ENCODE measurements around the gene TSR3.

The TSR3 gene

DNA sequence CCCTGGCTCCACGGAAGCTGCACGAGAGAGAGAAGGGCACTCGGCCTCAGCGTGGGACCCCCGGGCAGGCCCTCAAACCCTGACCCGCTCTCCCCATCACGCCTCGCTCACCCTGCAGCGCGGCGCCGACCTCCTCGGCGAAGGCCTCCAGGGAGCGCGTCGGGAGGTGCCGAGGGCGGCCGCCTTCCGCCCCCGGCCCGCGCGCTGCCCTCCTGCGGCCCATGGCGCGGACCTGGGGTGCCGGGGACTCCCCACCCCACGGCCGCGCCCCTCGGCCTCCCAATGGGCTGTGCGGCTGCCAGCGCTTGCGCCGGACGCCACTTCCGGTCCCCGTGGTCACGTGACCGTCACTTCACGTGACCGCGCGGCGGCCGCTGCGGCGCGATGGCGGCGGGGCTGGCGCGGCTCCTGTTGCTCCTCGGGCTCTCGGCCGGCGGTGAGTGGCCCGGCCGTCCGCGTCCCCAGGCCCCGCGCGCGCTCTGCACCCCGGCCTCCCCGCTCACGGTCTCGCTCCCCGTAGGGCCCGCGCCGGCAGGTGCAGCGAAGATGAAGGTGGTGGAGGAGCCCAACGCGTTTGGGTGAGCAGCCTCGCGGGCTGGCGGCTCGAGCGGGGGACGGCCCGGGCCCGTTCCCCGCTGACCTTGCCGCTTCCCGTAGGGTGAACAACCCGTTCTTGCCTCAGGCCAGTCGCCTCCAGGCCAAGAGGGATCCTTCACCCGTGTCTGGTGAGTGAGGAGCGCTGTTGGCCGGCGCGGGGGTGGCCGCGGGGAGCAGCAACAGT lies at the start of gene TSR3, which contains the start of gene GNPTG:
Gene TSR3 (minus strand): TSS at position 297 of the 781 bp plus-strand sequence. CDS start 74 bp downstream, at position 223.
Gene GNPTG (plus strand): TSS at position 350 of the 781 bp plus-strand sequence. CDS start 35 bp downstream, at position 385.
- peak; percentile 67 to 79 for DNase-seq (ENCODE audit: low read depth in 2 of 2)

DNA sequence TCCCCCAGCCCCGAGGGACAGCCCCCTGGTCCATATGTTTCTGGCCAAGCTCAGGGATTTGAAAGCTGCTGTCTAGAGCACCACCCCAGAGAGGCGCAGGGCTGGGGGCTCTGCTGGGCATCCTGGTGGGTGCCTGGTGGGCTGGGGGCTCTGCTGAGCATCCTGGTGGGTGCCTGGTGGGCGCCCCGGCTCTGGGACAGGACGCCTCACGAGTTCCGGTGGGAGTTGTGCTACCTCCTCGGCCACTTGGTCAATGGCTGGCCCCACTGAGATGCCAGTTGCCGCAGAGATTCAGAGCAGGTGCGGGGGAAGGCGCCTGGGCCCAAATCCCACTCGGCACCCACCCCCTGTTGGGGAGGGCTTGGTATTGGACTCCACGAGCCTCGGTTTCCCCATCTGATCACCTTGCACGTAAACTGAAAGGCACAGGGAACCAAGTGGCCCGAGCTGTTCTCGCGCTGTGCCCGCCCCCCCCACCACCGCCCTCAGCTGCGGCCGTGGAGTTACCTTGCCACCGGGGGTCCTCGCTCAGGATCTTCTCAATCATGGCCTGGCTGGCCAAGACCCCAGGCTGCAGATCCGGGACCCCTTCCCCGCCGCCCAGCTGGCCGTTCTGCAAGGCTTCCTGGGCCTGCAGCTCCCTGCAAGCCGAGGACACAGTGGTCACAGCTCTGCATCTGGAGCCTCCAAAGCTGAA lies 49.5 kb upstream of the TSR3 start:
- DNase-seq (ENCODE audit: low read depth in 2 of 2), result no peak

DNA sequence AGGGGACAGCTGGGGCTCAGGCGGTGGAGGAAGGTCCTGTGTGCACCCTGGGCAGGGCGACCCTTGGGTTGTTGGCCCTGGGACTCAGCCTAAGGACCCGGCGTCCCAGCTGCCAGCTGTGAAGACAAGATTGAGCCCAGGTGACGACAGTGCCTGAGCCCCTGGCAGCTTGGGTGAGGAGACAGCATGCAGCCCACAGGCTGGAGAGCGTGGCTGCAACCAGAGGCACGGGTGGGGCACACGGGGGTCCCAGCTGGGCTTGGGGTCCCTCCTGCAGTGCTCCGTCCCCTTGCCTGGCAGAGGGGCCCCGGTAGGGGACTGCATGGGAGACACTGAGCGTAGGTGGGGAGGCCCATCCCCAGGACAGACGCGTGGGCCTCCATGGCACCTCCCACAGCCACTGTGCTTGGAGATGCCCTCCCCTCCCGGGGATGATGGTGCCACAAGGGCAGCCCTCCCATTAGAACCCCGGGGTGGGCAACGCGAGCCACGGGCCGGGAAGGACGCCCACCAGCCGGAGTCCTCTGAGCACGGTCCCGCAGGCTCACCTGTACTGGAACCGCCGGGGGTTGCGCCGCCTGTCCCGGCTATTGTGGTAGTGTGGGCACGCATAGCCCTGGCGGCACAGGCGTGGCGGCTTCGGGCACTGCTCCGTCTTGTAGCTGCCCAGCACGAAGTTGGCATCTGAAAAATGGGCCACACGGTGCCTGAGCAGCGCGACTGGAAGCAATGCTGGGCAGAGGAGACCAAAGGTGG lies 47.3 kb upstream of the TSR3 start:
- no peak for DNase-seq (ENCODE audit: low read depth in 2 of 2)

DNA sequence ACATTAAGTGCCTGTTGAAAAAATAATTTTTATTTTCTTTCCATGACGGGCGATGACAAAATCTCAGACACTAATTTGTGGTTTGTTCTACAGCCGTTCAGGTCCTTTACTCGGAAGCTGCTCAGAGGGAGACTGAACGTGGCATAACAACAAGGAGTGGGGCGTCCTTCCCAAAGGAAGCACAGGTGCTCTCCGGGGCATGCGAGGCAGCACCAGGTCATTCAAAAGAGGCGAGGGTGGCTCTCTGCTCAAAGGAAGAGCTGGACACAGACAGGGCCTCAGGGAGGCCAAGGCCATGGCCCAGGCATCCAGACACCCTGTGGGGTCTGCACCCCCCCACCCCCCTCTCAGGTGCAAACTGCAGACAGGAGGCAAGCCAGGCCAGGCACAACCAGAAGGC lies 46.7 kb upstream of the TSR3 start:
- DNase-seq (ENCODE audit: low read depth in 2 of 2), result no peak

DNA sequence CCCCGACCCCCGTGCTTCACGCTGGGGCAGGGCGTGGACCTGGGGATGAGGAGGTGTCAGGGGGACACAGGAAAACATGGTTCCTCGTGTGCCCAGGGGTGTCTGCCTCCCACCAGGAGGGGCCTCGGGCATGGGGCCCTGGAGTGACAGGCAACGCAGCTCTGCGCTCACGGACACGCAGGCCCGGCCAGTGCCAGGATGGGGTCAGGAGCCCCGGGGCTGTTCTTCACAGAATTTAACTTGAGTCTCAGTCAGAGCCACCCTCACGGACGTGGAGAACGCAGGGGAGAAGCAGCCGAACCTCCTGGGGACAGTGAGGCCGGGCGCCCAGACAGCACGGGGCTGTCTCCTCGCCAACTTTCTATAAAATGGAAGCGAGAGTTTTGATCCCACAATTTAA lies 46.1 kb upstream of the TSR3 start:
- no peak for DNase-seq (ENCODE audit: low read depth in 2 of 2)

DNA sequence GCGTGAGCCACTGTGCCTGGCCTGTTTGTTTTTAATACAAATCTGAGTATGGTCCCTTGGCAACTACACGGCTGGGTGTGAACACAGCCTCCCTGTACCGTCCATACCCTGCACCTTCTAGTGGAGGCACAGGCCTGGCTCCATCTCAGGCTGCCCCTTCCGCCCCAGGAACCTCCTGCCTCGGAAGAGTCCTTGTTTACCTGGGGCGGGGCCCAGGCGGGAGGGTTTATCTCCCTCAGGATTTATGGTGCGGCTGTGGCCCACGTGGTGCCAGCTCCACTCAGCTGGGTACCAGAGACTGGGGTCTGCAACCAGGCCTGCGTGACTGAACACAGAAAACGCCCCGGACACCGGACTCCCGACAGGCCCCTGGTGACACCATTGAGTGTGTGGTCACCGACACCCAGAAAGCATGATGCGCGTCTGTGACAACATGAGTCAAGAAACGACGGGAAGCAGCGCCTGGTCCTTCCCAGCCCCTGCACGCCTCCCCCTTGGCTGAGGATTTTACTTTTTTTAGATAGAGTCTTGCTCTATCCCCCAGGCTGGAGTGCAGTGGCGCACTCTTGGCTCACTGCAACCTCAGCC lies 43.9 kb upstream of the TSR3 start:
- no peak for DNase-seq (ENCODE audit: low read depth in 2 of 2)

DNA sequence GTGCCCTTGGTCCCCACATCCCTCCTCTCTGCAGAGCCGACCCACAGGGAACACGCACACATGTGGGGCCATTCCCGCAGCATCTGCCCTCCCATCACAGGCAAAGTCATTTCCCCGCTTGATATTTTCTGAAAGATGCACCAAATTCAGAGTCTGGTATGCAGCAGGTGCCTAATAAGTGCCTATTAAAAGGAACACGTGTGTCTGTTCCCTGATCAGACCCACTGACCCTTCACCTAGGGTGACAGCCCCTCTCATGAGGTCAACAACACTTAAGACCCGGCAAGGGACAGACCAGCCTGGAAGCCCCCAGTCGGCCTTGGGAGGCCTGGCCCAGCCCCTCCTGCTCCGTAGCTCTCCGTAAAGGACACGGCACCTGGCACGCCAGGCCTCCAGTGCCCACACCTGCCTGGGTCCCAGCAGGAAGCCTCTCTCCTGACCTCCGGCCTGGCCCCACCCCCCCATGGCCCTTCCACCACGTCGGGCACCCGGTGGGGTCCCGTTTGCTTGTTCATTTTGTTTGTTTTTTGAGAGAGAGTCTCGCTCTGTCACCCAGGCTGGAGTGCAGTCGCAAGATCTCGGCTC lies 42.8 kb upstream of the TSR3 start:
- no peak for DNase-seq (ENCODE audit: low read depth in 2 of 2)

DNA sequence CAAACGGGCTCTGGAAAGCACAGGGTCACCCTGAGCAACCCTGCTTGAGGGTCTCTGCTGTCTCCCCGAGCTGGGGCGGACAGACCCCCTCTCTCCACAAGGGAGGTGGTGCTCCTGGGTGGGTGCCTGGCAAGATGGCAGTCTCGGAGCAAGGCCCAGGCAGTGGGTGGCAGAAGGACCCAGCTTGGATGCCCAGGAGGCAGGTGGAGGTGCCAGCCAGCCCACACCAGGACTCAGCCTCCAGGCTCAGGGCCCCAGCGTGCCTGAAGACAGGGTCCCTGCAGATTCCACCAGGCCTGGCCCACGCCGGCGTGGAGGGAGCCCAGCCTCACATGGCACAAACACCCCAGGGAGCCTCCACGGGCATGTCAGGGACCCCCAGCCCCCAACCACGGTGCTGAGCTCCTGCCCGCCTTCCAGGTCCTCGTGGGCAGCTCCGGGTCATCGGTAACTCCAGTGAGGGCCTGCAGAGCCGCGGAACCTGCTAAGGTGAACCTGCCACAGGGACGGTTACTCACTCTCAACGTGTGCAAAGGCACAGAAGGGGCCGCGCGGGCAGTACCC lies 42.0 kb upstream of the TSR3 start:
- no peak for DNase-seq (ENCODE audit: low read depth in 2 of 2)

DNA sequence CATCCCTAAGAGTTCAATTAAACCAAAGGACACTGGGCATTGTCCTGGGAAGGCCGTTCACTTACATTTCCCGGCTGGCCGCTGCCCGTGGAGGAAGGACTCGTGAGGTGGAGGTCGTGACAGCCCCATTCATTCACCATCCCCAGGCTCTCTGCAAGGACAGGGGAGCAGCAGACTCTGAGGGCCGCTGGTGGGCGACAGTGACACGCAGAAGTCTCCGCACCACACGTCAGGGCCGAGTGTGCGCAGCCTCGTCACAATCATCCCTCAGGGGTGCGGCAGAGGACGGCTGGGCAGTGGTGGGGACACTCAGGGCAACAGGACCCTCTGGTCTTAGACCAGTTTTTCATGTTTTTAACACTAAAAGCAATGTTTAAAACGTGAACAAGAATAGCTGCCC lies 41.1 kb upstream of the TSR3 start:
- no peak for DNase-seq (ENCODE audit: low read depth in 2 of 2)

DNA sequence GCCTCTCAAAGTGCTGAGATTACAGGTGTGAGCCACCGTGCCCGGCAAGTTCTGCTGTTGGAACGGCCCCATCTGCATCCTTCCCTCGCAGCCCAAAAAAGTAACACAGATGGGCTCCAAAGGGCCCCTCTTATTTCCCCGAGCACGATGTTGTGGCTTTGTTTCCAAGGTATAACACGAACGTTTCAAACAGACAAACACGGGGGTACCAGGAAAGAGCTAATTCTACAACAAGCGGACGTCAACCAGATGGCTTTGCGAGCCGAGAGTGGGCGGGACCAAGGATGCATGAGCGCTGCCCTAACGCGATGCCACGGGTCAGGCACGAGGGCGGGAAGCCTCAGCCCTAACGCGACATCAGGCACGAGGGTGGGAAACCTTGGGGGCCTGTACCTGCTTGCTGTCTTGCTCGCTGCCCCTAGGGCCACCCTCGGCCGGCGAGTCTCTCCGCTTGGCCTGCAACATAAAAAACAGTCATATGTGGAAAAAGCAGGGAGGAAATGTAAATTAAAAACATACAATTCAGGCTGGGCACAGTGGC lies 38.6 kb upstream of the TSR3 start:
- no peak for DNase-seq (ENCODE audit: low read depth in 2 of 2)

DNA sequence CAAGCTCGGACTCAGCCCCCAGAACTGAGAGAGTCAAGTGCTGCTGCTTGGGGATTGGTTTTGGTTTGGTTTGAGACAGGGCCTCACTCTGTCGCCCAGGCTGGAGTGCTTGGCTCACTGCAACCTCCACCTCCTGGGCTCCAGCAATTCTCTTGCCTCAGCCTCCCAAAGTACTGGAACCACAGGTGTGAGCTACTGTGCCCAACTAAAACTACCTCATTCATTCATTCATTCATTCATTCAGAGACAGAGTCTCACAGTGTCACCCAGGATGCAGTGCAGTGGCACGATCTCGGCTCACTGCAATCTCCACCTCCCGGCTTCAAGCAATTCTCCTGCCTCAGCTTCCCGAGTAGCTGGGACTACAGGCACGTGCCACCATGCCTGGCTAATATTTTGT lies 38.1 kb upstream of the TSR3 start:
- DNase-seq (ENCODE audit: low read depth in 2 of 2), result no peak

DNA sequence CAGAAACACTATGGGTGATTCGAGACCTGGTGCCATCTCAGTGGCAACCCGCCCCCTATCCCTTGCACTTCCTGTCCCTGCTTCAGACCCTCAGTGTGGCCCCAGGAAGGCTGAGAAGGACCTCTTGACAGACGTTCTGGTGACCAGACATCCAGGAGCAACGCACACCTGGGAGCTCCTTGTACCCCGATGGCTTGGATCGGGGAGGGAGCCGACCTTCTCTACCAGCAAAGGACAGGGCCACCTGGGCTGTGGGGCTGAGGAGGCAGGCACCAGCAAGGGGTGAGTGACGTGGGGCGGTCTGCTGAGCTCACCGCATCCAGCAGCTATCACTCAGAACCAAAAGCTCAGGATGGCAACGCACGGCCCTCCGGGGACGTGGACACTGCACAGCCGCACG lies 35.7 kb upstream of the TSR3 start:
- no peak for DNase-seq (ENCODE audit: low read depth in 2 of 2)

DNA sequence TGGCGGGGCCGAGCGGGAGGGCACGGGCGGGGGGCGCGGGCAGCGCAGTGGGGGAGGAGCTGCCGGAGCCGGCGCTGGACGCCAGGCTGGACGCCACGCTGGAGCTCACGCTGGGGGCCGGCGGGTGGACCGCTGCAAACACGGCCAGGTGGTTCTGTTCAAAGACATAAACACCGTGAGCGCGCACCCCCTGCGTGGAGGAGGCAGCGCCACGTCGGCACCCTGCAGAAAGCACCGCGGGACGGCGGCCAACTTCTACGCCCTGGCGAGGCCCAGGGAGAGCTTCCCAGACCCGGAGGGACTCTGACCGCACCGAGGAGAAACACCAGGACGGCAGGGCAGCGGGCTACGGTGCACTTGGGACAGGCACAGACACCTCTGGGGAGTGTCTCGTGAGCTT lies 33.6 kb upstream of the TSR3 start:
- no peak for DNase-seq (ENCODE audit: low read depth in 2 of 2)

DNA sequence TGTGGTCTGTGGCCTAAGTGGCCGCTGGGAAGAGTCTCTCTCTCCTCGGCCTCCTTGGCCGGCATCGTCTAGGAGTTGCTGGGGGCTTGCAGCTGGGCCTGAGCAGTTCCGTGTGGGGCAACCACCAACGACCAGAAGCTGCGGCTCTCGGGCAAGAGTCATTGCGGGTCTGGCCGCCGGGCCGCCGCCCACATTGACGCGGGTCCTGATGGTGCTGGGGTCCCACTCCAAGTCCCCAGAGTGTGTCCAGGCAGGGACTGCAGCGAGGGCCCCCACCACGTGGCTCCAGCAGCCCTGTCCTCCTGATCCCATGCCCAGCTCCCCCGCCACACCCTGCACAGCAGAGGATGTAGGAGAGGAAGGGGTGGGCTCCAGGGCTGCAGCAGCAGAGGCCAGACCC lies 31.9 kb upstream of the TSR3 start:
- no peak for DNase-seq (ENCODE audit: low read depth in 2 of 2)

DNA sequence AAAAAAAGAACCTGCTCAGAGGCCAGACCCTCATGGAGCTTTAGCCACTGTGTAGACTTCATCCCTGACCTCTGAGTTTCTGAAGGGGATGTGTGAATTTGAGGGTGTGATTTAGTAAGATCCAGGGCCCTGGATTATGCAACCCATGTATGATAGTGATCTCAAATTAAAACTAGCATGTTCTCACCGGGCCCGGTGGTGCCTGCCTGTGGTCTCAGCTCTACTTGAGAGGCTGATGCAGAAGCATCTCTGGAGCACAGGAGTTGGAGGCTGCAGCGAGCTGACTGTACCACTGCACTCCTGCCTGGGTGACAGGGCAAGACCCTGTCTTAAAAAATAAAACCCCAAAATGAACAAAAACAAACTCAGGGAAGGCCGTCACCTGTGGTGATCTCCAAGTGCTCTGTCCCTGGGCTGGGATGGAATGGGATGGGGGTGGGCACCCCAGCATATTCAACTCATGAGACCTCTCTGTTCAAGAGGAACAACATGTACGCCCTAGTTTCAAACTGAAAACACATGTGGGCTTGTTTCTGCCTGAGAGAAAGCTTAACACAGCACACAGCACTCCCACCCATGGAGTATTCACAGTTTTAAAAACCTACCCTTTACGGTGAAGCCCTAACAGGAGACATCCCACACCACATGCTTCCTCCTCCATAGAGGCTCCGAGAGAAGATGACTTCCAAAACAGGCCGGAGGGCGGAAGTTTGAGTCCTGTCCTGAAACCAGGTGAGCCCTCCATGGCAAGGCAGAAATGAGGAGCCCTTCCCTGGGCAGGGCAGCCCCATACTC lies 30.1 kb upstream of the TSR3 start:
- no peak for DNase-seq (ENCODE audit: low read depth in 2 of 2)

DNA sequence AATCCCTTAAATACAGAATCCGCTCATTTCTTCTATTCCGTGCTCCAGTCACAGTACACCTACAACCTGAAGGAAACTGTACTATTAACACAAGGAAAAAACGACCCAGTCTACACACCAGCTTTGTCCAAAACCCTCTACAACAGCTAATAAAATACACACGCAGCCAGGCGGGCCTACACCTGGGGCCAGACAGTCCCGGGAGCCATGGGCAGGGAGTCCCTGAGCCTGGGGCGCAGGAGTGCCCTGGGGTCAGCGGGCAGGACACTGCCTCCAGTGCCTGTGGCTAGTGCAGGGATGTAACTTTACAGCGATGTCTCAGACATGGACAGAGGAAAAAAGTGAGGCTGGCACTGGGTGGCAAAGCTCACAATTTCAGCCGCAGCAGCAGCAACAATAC lies 28.5 kb upstream of the TSR3 start:
- no peak for DNase-seq (ENCODE audit: low read depth in 2 of 2)

DNA sequence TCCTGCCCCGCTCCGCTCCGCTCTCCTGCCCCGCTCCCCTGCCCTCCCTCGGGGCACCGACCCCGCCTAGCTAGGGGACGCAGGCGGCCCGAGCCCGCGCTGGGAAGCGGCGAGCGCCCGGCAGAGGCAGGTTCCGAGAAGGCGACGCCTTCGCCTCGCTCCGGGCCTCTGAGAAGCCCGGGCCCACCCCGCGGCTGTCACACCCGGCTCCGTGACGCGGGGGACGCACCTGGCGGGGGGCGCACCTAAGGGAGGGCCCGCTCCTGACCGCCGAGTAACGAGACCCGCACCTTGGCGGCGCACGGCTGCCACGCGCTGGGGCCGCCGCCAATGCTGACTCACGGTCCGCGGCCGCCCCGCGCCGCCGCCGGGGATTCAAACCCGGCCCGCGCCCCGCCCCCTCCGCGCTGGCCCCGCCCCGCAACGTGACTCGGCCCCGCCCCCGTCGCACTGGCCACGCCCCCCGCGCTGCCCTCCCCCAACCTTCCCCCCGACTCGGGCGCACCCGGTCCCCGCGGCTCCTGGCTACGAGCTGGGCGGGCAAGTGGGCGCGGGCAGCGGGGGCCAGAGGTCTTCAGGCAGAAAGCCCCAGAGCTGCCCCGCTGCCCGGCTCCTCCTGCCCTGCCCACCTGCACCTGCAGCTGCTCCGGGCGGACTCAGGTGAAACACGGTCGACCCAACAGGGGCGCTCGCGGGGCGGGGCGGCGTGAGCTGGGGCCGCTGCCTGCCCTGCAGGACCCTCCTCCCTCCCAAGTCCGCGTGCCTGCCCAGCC lies 27.8 kb upstream of the TSR3 start:
- DNase-seq (ENCODE audit: low read depth in 2 of 2), result peak; percentile 50 to 59

DNA sequence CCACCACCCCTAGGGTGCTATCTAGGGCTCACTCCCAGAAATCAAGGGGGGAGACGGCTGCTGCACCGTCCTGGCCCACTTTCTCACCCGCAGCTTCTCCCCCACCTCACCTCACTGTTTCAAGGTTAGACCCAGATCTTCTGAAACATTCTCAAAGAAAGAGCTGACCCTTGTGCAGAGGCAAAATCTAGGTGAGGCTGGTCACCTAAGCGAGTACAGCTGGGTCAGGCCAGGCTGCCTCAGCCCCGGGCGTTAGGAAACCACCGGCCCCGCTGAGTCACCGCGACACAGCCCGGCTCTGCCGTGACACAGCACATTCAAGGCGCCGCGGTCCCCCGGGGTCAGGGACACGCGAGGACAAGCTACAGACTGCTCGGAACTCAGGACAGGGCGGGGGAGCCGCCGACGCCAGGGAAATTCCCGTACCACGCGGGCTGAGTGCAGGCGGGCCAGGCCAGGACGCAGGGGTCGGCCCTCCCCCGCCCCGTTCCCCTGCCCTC lies 27.2 kb upstream of the TSR3 start:
- DNase-seq (ENCODE audit: low read depth in 2 of 2), result peak; percentile 45 to 66

DNA sequence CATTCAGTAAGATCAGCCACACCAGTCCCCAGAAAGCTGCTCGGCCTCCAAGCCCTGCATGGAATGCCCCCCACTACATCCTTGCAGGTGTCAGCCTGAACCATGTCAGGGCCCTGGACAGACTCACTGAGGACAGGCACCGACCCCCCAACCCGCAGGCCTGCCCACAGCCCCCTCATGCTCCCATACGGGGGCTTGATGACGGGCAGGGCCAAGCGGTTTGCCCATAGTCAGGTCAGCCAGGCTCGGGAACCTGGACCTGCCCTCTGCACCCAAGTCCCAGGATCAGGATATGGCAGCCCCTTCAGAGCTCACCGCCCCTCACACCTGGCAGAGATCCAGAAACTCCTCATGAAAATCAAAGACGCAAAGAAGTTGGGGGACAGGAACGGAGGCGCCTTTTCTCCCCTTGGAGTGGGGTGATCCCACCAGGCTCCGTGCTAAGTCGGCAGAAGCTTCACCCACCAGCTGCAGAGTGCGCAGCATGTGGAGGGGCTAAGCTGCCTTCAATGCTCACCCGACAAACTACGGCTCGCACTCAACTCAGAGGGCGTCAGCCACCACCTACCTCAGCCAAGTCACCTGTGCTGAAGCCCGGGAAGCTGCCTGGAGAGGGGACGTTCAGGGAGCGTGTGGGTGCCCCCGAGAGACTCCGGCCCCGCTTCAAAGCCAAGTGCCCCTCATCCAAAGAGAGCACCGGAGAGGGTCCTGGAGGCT lies 26.6 kb upstream of the TSR3 start:
- DNase-seq (ENCODE audit: low read depth in 2 of 2), result no peak
